Mammary epithelial cell (primary cell): ENCODE data around the gene PROSER2.

Experiments
- CTCF ChIP-seq, 2 donors: IDR thresholded peaks in 1 of 2; conservative IDR thresholded peaks in 1 of 2; 2 replicates each; pipeline ENCODE4 v1.5.1; 2011 to 2012; ENCODE audit warnings: inconsistent platforms in 2 of 2, low read length in 2 of 2, mild to moderate bottlenecking in 2 of 2, control low read depth in 1 of 2, low read depth in 1 of 2; ENCODE audit not compliant: insufficient read depth in 1 of 2; ENCODE audit errors: extremely low read depth in 1 of 2
- EZH2 ChIP-seq: IDR thresholded peaks from 2 replicates; pipeline ENCODE4 v1.6.1; 2012; ENCODE audit warnings: low read length, inconsistent platforms, borderline replicate concordance

- TF ChIP-seq CTCF (conservative IDR thresholded peaks at IDR 0.05 in 1 of 2, IDR thresholded peaks at IDR 0.05 in 1 of 2; ENCODE audit: extremely low read depth in 1 of 2, insufficient read depth in 1 of 2, low read depth in 1 of 2, low read length in 2 of 2) (no peak), EZH2 (no peak)
Observed at GRCh38 chr10:11851910-11852309, 28.8 kb downstream of the PROSER2 start.
